HG02759 (cell line): Measurements from ENCODE around the gene KANSL3.
A peak's percentile ranks its signal among the peaks of the same experiment; 100 is the strongest.
"Not testable (repeated sequence)": the region's sequence is repeated elsewhere in the genome, so short reads cannot be mapped to it uniquely, and the experiment has no call there.

ENCODE experiments used
- ATAC-seq: cut with Tn5 transposase; IDR thresholded peaks from one replicate; pipeline ENCODE4 v1.9.1; 2021; ENCODE audit warnings: mild to moderate bottlenecking, moderate library complexity; ENCODE audit not compliant: unreplicated experiment

KANSL3 gene

GRCh38 chr2:96564026-96564425 lies 74.1 kb downstream of the KANSL3 start:
- no peak for ATAC-seq

GRCh38 chr2:96558485-96558884 lies 79.6 kb downstream of the KANSL3 start:
- ATAC-seq = no peak

- no peak for ATAC-seq
These were observed 80.1 kb downstream of the KANSL3 start for GRCh38 chr2:96558061-96558460.

GRCh38 chr2:96557421-96557820 lies 80.7 kb downstream of the KANSL3 start:
- ATAC-seq = not testable (repeated sequence)

- no peak for ATAC-seq
These were observed 81.4 kb downstream of the KANSL3 start for GRCh38 chr2:96556441-96557330.

GRCh38 chr2:96555146-96555610 lies 82.9 kb downstream of the KANSL3 start:
- ATAC-seq = no peak

GRCh38 chr2:96554293-96555145 lies 83.6 kb downstream of the KANSL3 start:
- ATAC-seq = peak; percentile 63

GRCh38 chr2:96553957-96554292 lies 84.2 kb downstream of the KANSL3 start:
- ATAC-seq = not testable (repeated sequence)

- no peak for ATAC-seq
These were observed 84.7 kb downstream of the KANSL3 start for GRCh38 chr2:96553176-96553956.

GRCh38 chr2:96552315-96553175 lies 85.6 kb downstream of the KANSL3 start:
- ATAC-seq = no peak

- no peak for ATAC-seq
These were observed 86.4 kb downstream of the KANSL3 start for GRCh38 chr2:96551605-96552314.

- no peak for ATAC-seq
These were observed 87.1 kb downstream of the KANSL3 start for GRCh38 chr2:96550787-96551604.

GRCh38 chr2:96549967-96550786 lies 87.9 kb downstream of the KANSL3 start:
- ATAC-seq = no peak

GRCh38 chr2:96549466-96549785 lies 88.7 kb downstream of the KANSL3 start:
- ATAC-seq = no peak

- no peak for ATAC-seq
These were observed 89.3 kb downstream of the KANSL3 start for GRCh38 chr2:96548558-96549465.

GRCh38 chr2:96547731-96548171 lies 90.4 kb downstream of the KANSL3 start:
- no peak for ATAC-seq

GRCh38 chr2:96547203-96547641 lies 90.9 kb downstream of the KANSL3 start:
- no peak for ATAC-seq
